ENCODE results near the gene ANO4.
"Not testable (repeated sequence)": the region's sequence is repeated elsewhere in the genome, so short reads cannot be mapped to it uniquely, and the experiment has no call there.

The ANO4 gene

GRCh38 chr12:101111441-101111840 is 316.9 kb downstream of the ANO4 start:
- no peak overlapping the region for H3K4me3 ChIP-seq (ENCODE audit: low read depth in 1 of 2, low read length in 1 of 2)
- TF ChIP-seq CTCF (IDR thresholded peaks at IDR 0.05), result no peak
- no peaks in the 10 kb centered on the region for H3K4me1 ChIP-seq (ENCODE audit: control insufficient read depth in 1 of 2, insufficient read depth in 1 of 2, low read depth in 1 of 2, low read length in 1 of 2)
- no peaks in the 10 kb centered on the region for H3K9me3 ChIP-seq
- H3K27ac ChIP-seq, result no peak overlapping the region
- no peaks in the 10 kb centered on the region for H3K36me3 ChIP-seq
- H3K27me3 ChIP-seq, result no peaks in the 10 kb centered on the region

GRCh38 chr12:101115326-101115725 is 320.8 kb downstream of the ANO4 start:
- H3K36me3 ChIP-seq, result no peaks in the 10 kb centered on the region
- no peaks in the 10 kb centered on the region for H3K9me3 ChIP-seq
- H3K27ac ChIP-seq, result no peak overlapping the region
- no peak for TF ChIP-seq CTCF (IDR thresholded peaks at IDR 0.05)
- no peak overlapping the region for H3K4me3 ChIP-seq (ENCODE audit: low read depth in 1 of 2, low read length in 1 of 2)
- H3K27me3 ChIP-seq, result no peaks in the 10 kb centered on the region
- H3K4me1 ChIP-seq (ENCODE audit: control insufficient read depth in 1 of 2, insufficient read depth in 1 of 2, low read depth in 1 of 2, low read length in 1 of 2), result no peaks in the 10 kb centered on the region

GRCh38 chr12:101116911-101117310 is 322.3 kb downstream of the ANO4 start:
- H3K27me3 ChIP-seq, result no peaks in the 10 kb centered on the region

GRCh38 chr12:101117842-101118241 is 323.3 kb downstream of the ANO4 start:
- no peak overlapping the region for H3K4me3 ChIP-seq (ENCODE audit: low read depth in 1 of 2, low read length in 1 of 2)
- no peak overlapping the region for H3K27ac ChIP-seq
- no peaks in the 10 kb centered on the region for H3K4me1 ChIP-seq (ENCODE audit: control insufficient read depth in 1 of 2, insufficient read depth in 1 of 2, low read depth in 1 of 2, low read length in 1 of 2)
- TF ChIP-seq CTCF (IDR thresholded peaks at IDR 0.05), result no peak
- no peaks in the 10 kb centered on the region for H3K27me3 ChIP-seq
- no peaks in the 10 kb centered on the region for H3K9me3 ChIP-seq
- H3K36me3 ChIP-seq, result no peaks in the 10 kb centered on the region

More at GRCh38 chr12:101116911-101117310, 322.3 kb downstream of the ANO4 start:
- H3K4me3 ChIP-seq (ENCODE audit: low read depth in 1 of 2, low read length in 1 of 2), result no peak overlapping the region
- H3K9me3 ChIP-seq, result no peaks in the 10 kb centered on the region
- no peaks in the 10 kb centered on the region for H3K36me3 ChIP-seq
- no peak overlapping the region for H3K27ac ChIP-seq
- no peak for TF ChIP-seq CTCF (IDR thresholded peaks at IDR 0.05)
- no peaks in the 10 kb centered on the region for H3K4me1 ChIP-seq (ENCODE audit: control insufficient read depth in 1 of 2, insufficient read depth in 1 of 2, low read depth in 1 of 2, low read length in 1 of 2)

- Histone ChIP-seq H3K4me1 (ENCODE audit: control insufficient read depth in 1 of 2, insufficient read depth in 1 of 2, low read depth in 1 of 2, low read length in 1 of 2) (no peaks in the 10 kb centered on the region), H3K27me3 (no peaks in the 10 kb centered on the region), H3K4me3 (ENCODE audit: low read depth in 1 of 2, low read length in 1 of 2) (no peak overlapping the region), H3K36me3 (no peaks in the 10 kb centered on the region), H3K9me3 (no peaks in the 10 kb centered on the region), H3K27ac (no peak overlapping the region)
- TF ChIP-seq CTCF (IDR thresholded peaks at IDR 0.05), result no peak
Observed at GRCh38 chr12:101127521-101128219, 333.1 kb downstream of the ANO4 start.

GRCh38 chr12:101145777-101146431 is 351.3 kb downstream of the ANO4 start:
- H3K9me3 ChIP-seq; H3K36me3 ChIP-seq; H3K4me3 ChIP-seq (ENCODE audit: low read depth in 1 of 2, low read length in 1 of 2); H3K4me1 ChIP-seq (ENCODE audit: control insufficient read depth in 1 of 2, insufficient read depth in 1 of 2, low read depth in 1 of 2, low read length in 1 of 2); H3K27me3 ChIP-seq; H3K27ac ChIP-seq: not testable (repeated sequence)
